Suppressor macrophage treated with lipopolysaccharide for 1 hour (primary cell): ENCODE results near the gene SPTLC3.
"Not testable (repeated sequence)": the region's sequence is repeated elsewhere in the genome, so short reads cannot be mapped to it uniquely, and the experiment has no call there.

Source experiments
- DNase-seq, 3 donors: peaks; one replicate each; pipeline ENCODE4 v3.0.0-alpha.2; 2020 to 2022

The SPTLC3 gene

GRCh38 chr20:13008761-13009681 is at the start of gene SPTLC3:
TSS of gene SPTLC3 (plus strand) at chr20:13008972. CDS start at chr20:13009268, 296 bp downstream.
- DNase-seq: no peak

- no peak for DNase-seq
These were observed 47.0 kb upstream of the SPTLC3 start for GRCh38 chr20:12961725-12962124.

DNA sequence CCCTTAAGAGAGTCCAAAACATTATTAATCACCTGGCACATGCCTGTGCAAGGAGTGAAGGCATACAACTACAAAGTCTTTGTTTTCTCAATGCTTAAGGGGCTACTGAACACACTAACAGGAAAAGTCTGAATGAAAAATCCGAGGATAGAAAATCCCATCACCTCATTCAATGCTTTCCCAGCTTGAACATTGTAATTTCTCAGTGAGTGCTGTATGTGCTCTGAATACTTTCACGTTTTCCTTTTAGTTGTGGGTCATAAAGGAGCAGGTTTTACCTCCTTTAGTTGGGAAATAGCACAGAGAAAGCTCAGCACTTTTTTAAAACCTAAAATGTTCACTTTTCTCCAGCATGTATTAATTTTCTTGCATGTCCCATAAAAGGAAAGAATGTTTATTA is 45.9 kb upstream of the SPTLC3 start:
- no peak for DNase-seq

DNA sequence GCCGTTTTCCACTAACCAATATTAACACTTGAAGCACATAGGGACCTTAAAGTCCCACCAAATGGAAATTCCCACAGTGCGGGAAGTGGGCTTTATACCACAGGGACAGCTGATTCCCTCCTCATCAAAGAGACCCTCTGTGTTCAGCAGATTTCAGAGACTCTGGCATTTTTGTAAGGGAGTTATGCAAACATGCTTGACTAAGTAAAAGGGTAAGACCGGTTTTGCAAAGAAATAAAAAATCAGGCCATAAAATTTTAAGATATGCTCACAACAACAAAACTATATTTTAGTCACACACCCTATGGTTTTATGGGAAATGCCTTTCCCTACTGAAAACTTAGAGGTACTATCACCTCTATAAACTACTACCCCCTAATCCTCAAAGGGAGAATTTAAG is 45.4 kb upstream of the SPTLC3 start:
- no peak for DNase-seq

DNA sequence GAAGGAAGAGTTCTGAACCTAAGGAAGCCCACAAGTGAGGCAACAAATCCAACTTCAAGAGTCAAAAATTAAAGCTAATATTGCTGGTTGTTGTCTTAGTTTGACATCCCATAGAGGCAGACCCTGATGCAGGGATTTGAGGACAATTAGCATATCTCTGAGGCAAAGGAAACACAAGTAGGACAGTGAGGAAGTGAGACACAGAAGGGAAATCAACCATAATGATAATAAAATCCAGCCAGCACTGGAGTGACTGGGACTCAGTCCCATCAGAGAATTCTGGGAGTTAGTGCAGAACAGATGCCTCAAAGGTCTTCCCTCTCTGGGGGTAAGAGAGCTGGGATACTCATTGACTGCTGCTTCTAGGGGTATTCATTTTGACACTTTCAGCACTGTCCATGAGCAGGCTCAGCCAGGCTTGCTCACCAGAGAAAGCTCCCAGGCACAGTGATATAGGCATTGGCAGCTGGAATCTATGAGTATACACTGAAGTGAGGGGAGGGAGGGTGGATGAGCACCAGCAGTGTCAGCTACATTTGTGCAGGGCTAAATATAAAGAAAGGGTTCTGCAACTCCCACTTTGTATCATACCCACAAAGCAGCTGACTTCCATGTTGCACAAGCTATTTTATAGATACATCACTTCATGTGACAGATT is 43.4 kb upstream of the SPTLC3 start:
- DNase-seq: no peak

- DNase-seq: no peak
These were observed 42.9 kb upstream of the SPTLC3 start for GRCh38 chr20:12965870-12966251.

- DNase-seq: peak in 2 of 3 donors; percentile 1 to 7
These were observed 42.2 kb upstream of the SPTLC3 start for GRCh38 chr20:12966468-12967085.

GRCh38 chr20:12967932-12968331 is 40.8 kb upstream of the SPTLC3 start:
- DNase-seq: no peak

DNA sequence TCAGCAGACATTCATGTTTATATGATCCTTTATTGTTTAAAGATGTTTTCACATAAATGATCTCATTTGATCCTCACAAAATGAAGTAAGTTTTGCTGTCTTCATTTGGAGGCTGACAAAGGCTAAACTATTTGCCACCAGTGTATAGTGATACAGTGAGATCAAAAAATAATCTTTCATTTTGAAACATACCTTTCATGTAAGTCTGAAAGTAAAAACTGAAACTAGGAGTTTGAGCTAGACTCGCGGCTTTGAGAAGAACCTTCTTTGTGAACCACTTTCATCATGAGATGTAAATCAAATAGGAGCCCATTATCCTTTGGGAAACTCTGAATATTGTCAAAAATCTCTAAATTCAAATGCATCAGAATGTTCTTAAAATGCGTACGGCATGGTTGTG is 40.3 kb upstream of the SPTLC3 start:
- DNase-seq: no peak

- DNase-seq: no peak
These were observed 39.6 kb upstream of the SPTLC3 start for GRCh38 chr20:12969071-12969669.

- peak; percentile 18 to 45 (median 34) for DNase-seq
These were observed 38.4 kb upstream of the SPTLC3 start for GRCh38 chr20:12970372-12970821.

DNA sequence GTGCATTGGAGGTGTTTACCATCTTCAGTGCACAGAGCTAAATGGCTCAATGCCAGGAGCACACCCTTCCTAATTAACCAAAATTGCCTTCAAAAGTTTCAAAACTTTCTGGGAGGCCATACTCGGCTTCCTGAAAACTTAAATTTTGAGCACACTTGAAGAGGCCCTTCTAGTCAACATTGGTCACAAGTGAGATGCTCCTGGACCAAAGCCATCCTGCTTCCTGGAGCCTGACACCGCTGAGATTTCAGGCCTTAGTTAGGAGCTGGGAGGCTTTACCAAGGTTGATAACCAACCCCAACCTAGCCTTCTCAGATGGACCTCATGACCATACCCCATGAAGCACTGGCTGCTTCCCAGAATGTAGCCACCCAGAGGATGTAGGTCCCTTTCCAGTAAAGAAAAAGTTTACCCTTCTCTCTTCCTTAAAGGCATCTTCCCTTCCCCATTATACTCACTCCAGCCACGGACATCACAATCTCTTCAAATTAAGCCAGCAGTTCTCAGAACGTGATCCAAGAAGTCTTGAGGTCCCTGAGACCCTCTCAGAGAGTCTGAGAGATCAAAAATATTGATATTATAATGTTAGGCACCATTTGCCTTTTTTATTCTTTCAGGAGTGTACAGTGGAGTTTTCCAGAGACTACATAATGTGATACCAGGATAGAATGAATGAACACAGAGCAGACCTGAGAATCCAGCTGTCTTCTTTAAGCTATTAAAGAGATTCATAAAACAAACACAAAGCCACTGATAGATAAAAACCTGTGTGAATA is 32.8 kb upstream of the SPTLC3 start:
- DNase-seq: no peak

DNA sequence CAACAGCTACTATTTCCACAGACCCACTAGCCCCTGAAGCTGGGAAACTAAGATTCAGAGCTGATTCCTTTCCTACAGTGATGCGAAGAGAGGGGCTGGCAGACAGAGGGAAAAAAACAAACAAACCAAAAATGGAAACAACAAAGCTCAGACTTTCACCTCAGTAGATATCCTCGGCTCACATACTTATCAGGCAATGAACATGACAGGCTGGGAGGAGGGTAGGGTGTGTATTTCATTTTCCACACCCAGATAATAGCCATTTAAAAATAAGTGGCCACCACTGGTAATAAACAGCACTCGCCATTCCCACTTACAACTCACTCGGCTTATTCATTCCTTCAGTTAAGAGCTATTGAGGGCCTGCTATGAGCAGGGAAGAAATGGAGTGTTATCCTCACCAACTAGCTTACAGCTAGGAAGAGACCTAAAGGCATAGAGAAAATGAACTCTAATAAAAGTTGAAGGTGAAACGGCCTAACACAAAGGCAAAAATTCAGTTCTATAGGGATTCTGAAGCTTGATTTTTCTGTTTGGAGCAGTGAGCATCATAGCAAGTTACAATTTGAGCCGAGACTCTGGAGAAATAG is 32.0 kb upstream of the SPTLC3 start:
- no peak for DNase-seq

DNA sequence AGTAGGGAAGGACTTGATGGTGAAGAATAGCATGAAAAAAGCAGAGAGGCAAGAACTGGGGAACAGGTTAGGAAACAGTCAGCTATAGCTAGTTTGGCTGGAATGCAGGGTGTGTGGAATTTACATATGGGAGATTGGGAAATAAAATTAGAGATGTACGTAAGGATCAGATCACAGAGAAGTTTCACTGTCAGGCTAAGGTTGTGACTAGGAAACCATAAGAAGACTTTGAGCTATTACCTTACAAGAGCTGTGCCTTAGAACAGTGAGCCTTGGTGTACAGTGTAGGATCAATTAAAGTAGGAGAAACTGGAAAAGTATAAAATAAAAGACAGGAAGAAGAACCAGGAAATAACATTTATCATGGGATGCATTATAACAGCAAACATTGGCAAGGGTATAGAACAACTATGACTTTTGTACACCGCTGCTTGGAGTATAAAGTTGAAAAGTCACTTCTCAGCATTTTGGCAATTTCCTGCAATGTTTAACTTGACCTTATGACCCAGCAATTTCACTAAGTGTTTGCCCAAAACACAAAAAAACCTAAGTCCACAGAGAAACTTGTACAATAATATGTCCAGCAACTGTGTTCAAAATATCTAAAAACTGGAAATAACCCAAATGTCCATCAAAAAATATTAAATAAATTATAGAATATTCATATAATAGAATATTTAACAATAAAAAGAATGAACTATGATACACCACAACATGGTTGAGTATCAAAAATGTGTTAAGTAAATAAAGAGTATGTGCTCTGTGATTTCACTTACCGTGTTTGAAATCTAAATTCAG is 31.2 kb upstream of the SPTLC3 start:
- DNase-seq: no peak

DNA sequence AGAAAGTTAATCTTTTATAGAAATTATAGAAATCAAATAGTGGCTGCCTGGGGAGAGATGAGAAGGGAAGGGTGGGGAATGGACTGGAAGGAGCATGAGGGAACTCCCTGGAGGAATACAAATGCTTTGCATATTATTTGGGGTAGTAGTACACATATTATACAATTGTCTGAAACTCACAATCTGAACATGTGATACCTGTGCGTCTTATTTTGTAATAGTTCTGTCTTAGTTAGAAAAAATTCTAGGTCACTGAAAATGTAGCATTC is 30.7 kb upstream of the SPTLC3 start:
- no peak for DNase-seq

GRCh38 chr20:12978613-12979495 is 29.9 kb upstream of the SPTLC3 start:
- no peak for DNase-seq

DNA sequence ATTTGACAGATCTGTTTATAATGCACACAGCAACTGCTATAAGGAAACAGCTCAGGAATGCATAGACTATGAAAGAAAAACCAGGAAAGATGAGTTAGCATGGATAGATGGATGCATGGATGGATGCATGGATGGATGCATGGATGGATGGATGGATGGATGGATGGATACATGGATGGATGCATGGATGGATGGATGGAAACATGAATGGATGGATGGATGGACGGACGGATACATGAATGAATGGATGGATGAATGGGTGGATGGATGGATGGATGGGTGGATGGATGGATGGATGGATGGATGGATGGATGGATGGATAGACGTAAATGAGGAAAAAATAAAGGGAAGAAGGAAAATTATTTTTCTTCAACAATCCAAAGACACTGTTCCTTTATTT is 29.1 kb upstream of the SPTLC3 start:
- not testable (repeated sequence) for DNase-seq

DNA sequence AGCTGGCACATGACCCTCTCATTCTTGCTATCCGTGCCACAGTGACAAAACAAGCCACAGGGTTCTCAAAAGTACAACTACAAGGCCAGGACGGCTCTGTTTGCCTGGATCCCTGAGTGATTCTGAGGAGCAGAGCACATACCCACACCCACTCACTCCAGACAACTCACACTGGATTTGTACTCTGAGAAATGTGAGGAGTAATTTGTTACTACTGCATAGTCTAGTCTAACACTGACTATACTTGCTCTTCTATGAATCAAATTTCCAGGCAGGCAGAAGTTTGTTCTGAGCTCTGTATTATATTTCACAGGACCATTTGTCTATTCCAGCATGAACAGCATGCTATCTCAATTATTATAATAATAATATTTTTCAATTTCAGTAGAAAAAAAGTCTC is 26.7 kb upstream of the SPTLC3 start:
- DNase-seq: no peak

- peak in 1 of 3 donors; percentile 3 for DNase-seq
These were observed 24.6 kb upstream of the SPTLC3 start for GRCh38 chr20:12984069-12984765.

GRCh38 chr20:12984863-12985262 is 23.9 kb upstream of the SPTLC3 start:
- DNase-seq: no peak
